ENCODE measurements around the gene ANXA10. TPM values are rescaled to one million over a fixed set of nuclear protein-coding genes. Genes with fewer than 3 reads are reported as not detected.

Gene ANXA10, protein sequence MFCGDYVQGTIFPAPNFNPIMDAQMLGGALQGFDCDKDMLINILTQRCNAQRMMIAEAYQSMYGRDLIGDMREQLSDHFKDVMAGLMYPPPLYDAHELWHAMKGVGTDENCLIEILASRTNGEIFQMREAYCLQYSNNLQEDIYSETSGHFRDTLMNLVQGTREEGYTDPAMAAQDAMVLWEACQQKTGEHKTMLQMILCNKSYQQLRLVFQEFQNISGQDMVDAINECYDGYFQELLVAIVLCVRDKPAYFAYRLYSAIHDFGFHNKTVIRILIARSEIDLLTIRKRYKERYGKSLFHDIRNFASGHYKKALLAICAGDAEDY
- total RNA-seq: not detected in 2 replicates

GRCh38 chr4:168092176-168092712, at the start of gene ANXA10:
ANXA10 (plus strand) TSS chr4:168092537; CDS start chr4:168092701, 164 bp downstream.

Other genes with a start within 250 kb of the ANXA10 start
- 22.7 and 27.4 TPM in 2 replicates for gene DDX60, start 226.2 kb downstream of the ANXA10 start, total RNA-seq